ENCODE results near the gene SRSF7. TPM values are rescaled to one million over a fixed set of nuclear protein-coding genes. Genes with fewer than 3 reads are reported as not detected.
A peak's percentile ranks its signal among the peaks of the same experiment; 100 is the strongest.

SRSF7 gene
- total RNA-seq, 4 donors from 2014 or later, result 41.4 to 100 (median 56.8) TPM

GRCh38 chr2:38751596-38752410, 642 bp upstream of the SRSF7 start:
- Histone ChIP-seq H3K27ac (replicated peaks in 1 of 4) (peak overlapping the region; percentile 96 to 99 (median 98)), H3K36me3 (peaks cover 23 to 28% (median 26%) of the 10 kb centered on the region in 4 donors), H3K4me3 (peak overlapping the region; percentile 77 to 91 (median 84)), H3K4me1 (peaks cover 36 to 42% (median 38%) of the 10 kb centered on the region in 4 donors), H3K9me3 (no peaks in the 10 kb centered on the region), H3K27me3 (no peaks in the 10 kb centered on the region)
- intact Hi-C loops (cut with DNase I), result no loop called here
- 32% methylated on average over 18 of the region's 18 CpGs for WGBS
- TF ChIP-seq POLR2A (IDR thresholded peaks at IDR 0.05; ENCODE audit: low read depth) (no peak), CTCF (IDR thresholded peaks at IDR 0.05) (no peak), POLR2AphosphoS5 (IDR thresholded peaks at IDR 0.05) (no peak), EP300 (IDR thresholded peaks at IDR 0.05) (no peak)
- DNase-seq (ENCODE audit: extremely low spot score), result no peak

GRCh38 chr2:38750011-38750890, 910 bp downstream of the SRSF7 start:
- H3K4me1 ChIP-seq, result peaks cover 51 to 56% (median 53%) of the 10 kb centered on the region in 4 donors
- under 1% methylated on average over 22 of the region's 59 CpGs for WGBS
- H3K4me3 ChIP-seq, result peak overlapping the region; percentile 77 to 91 (median 84)
- no peaks in the 10 kb centered on the region for H3K27me3 ChIP-seq
- peak overlapping the region; percentile 96 to 99 (median 98) for H3K27ac ChIP-seq (replicated peaks in 1 of 4)
- intact Hi-C loops (cut with DNase I), result no loop called here
- TF ChIP-seq POLR2A (IDR thresholded peaks at IDR 0.05; ENCODE audit: low read depth), result peak; percentile 87
- peak in 1 of 2 donors; percentile 68 for TF ChIP-seq POLR2AphosphoS5 (IDR thresholded peaks at IDR 0.05)
- TF ChIP-seq EP300 (IDR thresholded peaks at IDR 0.05), result no peak
- H3K36me3 ChIP-seq, result peaks cover 36 to 43% (median 39%) of the 10 kb centered on the region in 4 donors
- no peak for DNase-seq (ENCODE audit: extremely low spot score)
- H3K9me3 ChIP-seq, result no peaks in the 10 kb centered on the region

- Histone ChIP-seq H3K36me3 (peaks cover 43 to 53% (median 48%) of the 10 kb centered on the region in 4 donors), H3K4me3 (peak overlapping the region; percentile 77 to 91 (median 84)), H3K4me1 (peaks cover 57 to 65% (median 61%) of the 10 kb centered on the region in 4 donors), H3K27ac (replicated peaks in 1 of 4) (peak overlapping the region; percentile 96 to 99 (median 98)), H3K9me3 (no peaks in the 10 kb centered on the region), H3K27me3 (no peaks in the 10 kb centered on the region)
- WGBS, result 56% methylated on average over 26 of the region's 26 CpGs
- DNase-seq (ENCODE audit: extremely low spot score), result no peak
- intact Hi-C loops (cut with DNase I), result no loop called here
- TF ChIP-seq CTCF (IDR thresholded peaks at IDR 0.05) (no peak), POLR2A (IDR thresholded peaks at IDR 0.05; ENCODE audit: low read depth) (no peak), EP300 (IDR thresholded peaks at IDR 0.05) (no peak), POLR2AphosphoS5 (IDR thresholded peaks at IDR 0.05) (no peak)
These were observed 2.0 kb downstream of the SRSF7 start for GRCh38 chr2:38748943-38749804.

- H3K27me3 ChIP-seq, result no peaks in the 10 kb centered on the region
- H3K36me3 ChIP-seq, result peaks cover 44 to 61% (median 52%) of the 10 kb centered on the region in 4 donors
- H3K4me3 ChIP-seq, result no peak overlapping the region
- WGBS, result 89% methylated on average over 9 of the region's 9 CpGs
- DNase-seq (ENCODE audit: extremely low spot score), result no peak
- peak overlapping the region in 2 of 4 donors; percentile 5 to 37 for H3K27ac ChIP-seq (replicated peaks in 1 of 4)
- H3K9me3 ChIP-seq, result no peaks in the 10 kb centered on the region
- intact Hi-C loops (cut with DNase I), result no loop called here
- peaks cover 60 to 69% (median 67%) of the 10 kb centered on the region in 4 donors for H3K4me1 ChIP-seq
- TF ChIP-seq EP300 (IDR thresholded peaks at IDR 0.05) (no peak), POLR2A (IDR thresholded peaks at IDR 0.05; ENCODE audit: low read depth) (no peak), POLR2AphosphoS5 (IDR thresholded peaks at IDR 0.05) (no peak), CTCF (IDR thresholded peaks at IDR 0.05) (no peak)
These were observed 2.8 kb downstream of the SRSF7 start for GRCh38 chr2:38748391-38748790.

All from esophagus muscularis mucosa (tissue), 4 donors.